HG03460 (cell line): ENCODE data around the gene MROH8.
A peak's percentile ranks its signal among the peaks of the same experiment; 100 is the strongest.

Experiments
- ATAC-seq: cut with Tn5 transposase; IDR thresholded peaks from one replicate; pipeline ENCODE4 v1.9.1; 2021; ENCODE audit not compliant: unreplicated experiment

Gene MROH8

DNA sequence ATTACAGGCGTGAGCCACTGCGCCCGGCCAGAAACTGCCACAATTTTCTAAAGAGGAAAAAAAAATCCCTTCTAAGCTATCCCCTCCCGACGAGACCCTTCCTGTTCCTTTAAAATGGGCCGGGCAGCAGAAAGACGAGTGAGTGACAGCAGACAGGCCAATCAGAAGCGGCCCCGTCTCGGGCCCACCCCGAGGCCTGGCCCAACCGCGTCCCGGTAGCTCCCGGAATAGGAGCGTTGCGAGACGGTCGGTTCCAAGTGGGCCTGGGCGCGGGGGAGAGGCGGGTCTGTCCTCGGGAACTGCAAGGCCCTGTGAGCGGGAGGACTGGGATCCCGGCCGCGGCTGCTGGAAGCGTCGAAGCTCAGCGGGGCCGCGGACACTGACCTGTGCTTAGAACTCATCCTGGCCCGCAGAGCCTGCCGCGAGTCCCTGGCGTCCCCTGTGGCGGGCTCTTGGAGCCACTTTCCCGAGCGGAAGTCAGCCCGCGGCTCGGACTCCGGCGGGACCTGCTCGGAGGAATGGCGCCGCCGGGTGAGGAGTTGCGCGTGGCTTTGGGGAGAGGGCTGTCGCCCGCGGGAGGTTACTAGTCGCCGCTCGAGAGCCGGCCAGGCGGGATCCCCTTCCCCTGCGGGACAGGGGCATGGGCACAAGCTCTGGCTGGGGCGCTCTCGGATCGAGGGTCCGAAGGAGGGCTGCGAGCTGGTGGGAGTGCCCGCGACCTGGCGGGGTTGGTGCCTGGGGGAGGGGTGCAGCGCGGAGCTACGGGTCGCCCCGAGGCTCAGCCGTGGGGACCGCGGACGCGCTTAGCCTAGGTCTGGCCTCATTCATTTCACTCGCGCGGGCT lies at the start of gene MROH8, which contains the start of gene RPN2:
Gene MROH8 (minus strand): TSS at position 710 of the 844 bp plus-strand sequence.
Gene RPN2 (plus strand): TSS at position 492 of the 844 bp plus-strand sequence. CDS start 27 bp downstream, at position 519.
- ATAC-seq, result peak; percentile 92

DNA sequence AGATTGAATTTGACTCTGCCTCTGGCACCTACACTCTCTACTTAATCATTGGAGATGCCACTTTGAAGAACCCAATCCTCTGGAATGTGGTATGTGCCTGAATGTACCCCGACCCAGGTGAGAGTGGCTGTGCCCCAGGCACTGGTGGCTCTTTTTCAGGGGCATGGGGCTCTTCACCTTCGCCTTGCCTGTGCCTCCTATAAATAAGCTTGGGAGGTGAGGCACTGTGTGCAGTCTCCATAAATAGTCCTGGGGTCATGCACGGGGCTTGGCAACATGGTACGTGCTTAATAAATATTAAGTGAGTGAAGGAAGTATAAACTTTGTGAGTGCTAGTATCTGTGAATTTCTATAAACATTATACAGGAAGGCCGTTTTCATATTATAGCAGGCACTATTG lies 49.3 kb upstream of the MROH8 start:
- ATAC-seq, result no peak

DNA sequence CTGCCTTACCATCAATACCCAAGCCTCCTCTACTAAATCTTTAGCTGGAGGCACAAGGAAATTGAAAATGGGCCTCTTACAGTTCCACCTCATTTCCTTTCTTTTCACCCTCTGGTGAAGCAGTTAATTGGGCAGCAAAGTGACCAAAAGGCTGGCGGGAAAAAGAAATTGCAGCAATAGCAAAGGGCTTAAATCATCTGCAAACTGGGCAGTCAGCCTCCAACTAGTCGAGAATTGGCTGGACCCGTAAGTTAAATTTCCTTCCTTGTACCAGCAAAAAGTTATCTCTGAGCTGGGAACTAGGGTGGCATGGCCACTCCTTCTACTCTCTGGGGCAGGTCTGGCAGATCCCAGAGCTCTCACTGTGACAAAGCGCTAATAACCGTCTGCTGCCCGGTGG lies 48.7 kb upstream of the MROH8 start:
- ATAC-seq, result no peak

DNA sequence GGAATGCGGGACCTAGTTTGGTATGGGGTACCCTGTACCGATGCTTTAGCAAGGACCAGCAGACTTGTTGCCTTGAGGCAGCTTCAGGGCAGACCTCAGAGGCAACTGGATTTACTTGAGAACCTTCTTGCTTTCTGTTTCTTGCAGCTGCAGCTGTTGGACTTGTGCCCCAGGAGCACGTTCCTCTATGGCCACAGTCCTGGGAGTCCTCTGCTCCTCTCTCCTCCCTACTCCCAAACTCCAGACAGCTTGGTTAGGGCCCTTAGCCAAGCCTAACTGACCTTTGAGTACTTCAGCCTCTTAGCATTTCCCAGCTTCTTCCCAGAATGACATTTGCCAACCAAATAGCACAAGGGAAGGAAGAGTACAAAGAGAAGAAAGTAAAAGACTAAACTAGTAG lies 47.5 kb upstream of the MROH8 start:
- no peak for ATAC-seq

DNA sequence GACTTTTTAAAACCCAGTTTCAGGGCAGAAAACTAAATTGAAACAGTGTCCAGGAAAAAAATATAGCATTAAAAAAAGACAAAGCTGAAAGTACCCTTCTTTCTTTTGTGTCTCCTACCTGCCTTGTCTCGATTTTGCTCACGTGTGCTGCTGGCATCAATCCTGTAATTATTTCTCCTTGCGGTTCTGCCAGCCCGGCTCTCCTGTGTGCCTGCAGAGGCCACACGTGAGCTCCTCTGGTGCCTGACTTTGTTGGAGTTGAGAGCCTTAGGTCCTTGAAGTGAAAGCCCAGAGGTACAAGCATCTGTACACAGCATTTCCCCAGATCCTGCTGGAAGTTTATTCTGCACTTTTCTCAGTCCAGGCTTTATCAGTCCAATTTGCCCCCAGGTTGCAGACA lies 45.8 kb upstream of the MROH8 start:
- no peak for ATAC-seq

DNA sequence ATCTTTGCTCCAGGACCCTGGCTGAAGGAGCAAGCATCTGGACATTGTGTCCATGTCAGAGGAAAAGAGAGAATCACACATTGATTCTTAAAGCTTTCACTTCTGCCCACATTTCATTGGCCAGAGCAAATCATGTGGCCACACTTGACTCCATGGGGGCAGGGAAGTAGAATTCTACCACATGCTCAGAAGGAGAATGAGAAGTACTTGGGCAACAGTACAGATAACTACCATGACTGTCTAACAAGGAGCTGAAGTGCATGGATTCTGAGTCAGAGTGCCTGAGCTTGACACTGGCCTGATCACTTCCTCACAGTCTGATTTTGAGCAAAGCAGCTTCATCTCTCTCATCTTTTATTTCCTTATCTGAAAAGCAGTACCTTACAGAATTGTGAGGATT lies 43.7 kb upstream of the MROH8 start:
- ATAC-seq, result no peak

DNA sequence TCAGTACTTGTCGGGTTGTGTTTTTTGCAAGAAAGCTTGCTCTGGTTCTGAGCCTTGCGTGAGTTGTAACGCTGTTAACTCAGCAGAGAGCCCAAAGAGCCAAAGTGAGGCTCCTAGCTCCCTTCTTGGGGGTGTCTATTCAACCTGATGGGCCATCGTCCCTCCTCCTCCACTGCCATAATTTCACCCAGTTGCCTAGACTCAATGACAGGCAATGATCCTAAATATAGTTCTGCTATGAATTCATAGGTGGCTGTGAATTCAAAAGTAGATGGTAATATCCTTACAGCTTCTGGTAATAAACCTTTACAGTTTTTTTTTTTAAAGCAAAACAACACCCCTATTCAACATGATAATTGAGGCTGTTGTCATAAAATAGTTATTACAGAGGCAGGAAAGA lies 42.7 kb upstream of the MROH8 start:
- no peak for ATAC-seq

DNA sequence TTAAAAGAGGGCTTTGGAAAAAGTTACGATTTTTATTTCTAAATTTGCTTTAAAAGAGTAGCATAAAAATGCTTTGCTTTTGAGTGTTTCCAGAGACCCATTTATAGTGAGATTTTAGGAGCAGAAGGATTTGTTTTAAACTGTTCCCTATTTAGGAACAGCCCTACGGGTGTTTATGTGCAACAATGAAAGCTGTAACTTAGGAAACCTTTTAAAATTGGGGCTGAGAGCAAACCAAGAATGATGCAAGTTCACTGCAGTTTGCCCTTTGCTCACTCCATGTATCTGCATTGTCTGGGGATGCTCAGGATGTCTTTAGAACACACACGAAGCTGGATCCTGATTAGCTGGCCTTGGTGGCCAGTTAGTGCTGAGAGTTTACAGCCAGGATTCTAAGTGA lies 41.4 kb upstream of the MROH8 start:
- no peak for ATAC-seq

DNA sequence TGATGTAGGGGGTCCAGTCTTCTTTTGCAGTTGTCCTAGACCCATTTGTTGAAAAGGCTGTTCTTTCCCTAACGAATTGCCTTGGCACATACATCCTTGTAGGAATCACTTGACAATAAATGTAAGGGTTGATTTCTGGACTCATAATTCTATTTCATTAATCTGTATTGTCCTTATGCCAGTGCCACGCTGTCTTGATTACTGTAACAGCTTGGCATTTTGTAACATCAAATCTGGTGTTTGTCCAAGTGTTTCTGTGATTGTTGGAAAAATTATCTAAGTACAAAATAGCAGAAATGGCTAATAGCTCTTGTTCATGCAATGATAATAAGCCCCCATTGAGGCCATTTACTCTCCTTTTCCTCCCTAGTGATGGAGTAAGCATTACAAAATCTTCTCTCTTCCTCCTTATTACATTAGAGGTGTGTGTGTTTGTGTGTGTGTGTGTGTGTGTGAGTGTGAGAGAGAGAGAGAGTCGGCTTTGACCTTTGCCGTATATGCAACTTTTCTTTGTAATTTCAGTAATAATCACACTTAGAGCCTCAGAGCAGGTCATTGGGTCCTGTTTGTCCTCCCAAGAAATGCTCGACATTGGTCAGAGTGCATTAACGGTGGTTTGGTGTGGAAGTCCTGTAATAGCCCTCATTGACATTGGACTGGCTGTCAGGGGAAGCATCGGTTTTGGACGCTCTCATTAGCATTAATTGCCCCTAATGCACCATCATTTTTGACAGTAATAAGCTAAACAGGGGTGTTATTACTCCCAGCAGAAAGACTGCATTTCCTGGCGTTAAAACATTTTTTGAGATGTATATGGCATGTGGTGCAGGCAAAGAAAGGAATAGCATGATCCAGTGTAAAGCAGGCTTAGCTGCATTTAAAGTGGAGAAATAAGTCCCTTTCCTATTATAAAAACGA lies 40.7 kb upstream of the MROH8 start:
- ATAC-seq, result no peak

DNA sequence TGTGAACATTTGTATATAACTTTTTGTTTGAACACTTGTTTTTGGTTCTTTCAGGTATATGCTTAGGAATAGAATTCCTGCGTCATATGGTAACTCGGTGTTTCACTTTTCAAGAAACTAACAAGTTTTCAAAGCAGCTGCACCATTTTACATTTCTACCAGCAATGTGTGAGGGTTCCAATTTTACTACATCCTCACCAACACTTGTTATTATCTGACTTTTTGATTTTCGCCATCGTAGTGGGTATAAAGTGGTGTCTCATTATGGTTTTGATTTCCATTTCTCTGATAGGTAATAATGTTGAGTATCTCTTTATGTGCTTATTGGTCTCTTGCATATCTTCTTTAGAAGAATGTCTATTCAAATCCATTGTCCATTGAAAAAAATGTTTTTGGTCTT lies 39.6 kb upstream of the MROH8 start:
- no peak for ATAC-seq

DNA sequence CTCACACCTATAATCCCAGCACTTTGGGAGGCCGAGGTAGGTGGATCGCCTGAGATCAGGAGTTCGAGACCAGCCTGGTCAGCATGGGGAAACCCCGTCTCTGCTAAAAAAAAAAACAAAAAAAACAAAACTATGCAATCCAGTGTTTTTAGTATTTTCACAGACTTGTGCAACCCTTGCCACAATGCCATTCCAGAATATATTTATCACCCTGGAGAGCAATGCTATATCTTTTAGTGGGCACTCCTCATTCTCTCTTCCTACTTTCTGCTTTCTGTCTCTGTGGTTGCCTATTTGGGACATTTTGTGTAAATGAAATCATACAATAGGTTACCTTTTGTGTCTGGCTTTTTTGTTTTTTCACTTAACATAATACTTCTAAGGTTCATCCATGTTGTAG lies 39.1 kb upstream of the MROH8 start:
- no peak for ATAC-seq

DNA sequence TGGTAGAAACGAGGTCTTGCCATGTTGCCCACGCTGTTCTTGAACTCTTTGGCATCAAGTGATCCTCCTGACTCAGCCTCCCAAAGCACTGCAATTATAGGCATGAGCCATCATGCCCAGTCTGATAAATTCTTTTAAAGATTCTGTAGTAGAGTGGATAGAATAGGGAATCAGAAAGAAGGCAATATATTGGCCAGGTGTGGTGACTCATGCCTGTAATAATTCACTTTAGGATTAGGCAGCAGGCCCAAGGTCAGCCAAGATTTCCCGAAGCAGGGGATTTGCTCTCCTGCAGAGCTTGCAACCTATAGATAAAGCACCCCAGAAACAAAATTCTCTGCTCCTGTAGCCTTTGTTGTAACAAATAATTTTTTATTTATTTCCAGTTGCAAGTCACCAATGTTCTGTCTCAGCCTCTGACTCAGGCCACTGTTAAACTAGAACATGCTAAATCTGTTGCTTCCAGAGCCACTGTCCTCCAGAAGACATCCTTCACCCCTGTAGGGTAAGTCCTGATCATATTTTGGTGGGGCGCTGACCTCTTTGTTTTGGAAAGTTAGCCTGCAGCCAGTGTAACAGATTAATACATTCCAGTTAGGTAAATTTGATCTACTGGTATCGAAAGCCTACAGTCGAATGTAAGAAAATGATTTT lies 30.4 kb upstream of the MROH8 start:
- ATAC-seq, result no peak

DNA sequence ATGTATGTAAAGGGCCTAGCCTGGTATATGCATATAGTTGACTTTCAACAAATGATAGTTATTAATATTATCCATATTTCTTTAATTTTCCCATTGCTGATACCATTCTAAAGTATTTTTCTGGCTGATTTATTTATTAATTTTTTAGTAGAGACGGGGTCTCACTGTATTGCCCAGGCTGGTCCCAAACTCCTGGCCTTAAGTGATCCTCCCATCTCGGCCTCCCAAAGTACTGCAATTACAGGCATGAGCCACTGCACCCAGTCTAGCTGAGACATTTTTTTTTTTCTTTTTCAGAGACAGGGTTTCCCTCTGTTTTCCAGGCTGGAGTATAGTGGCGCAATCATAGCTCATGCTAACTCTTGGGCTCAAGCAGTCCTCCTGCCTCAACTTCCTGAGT lies 29.8 kb upstream of the MROH8 start:
- ATAC-seq, result no peak

DNA sequence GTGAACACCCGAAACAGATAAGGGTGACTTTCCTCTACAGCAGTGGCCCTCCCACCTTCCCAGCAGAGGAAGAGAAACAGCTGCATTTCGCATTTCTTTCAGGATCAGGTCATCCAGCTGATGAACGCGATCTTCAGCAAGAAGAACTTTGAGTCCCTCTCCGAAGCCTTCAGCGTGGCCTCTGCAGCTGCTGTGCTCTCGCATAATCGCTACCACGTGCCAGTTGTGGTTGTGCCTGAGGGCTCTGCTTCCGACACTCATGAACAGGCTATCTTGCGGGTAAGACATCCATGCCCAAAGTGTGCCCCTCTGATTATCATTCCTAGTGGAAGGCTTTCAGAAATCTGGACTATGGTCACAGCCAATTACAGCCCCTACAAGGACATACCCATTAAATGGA lies 27.8 kb upstream of the MROH8 start:
- ATAC-seq, result no peak

DNA sequence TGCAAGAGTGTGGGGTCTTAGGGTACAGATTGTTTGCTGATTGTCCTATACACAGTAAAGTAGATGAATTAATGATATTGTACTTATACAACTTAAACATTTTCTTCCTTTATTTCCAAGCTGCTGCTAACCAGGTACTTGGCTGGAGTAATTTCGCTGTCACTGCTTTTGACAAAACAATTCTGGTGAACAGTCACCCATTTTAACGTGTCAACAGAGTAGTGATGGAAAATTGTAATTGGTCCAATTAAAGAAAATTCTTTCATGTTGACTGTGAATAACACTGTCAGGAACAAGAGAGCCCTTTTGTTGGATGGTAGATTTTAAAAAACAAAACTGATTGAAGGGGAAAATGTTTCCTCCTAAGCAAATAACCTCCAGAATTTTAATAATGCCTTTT lies 26.4 kb upstream of the MROH8 start:
- ATAC-seq, result no peak

DNA sequence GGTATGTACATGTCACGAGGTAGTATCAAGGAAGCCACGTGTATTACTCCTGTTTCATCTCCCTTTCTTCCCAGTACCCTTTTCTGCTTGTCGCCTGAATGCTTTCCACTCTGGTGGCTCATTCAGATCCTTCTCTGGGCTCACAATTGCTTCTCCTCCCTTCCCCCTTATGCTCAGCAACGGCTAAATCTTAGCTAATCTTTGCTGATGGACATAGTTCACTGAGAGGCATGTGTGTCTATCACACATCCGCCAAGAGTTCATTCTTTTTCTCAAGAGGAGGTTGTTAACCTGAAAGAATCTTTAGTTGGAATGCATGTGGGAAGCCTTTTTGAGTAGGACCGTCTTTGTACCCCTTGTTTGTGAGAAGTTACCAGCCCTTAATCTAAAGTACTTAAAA lies 25.8 kb upstream of the MROH8 start:
- ATAC-seq, result no peak

DNA sequence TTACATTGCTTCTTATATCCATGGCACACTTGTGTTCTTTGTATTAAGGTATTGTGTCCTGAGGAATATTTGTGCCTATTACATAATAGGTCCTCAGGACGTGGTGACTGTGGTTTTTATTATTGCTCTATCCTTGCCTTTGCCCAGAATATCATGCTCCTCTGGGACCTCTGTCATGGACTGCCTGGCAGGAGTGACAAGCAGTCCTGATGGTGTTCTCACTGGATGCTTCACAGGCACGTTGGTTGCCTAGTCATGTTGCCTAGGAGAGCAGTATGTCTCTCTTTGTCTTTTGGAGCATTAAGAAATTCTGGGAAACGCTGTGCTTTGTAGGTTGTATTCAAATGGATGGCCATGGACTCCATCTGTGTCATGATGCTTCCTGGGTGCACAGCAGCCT lies 24.7 kb upstream of the MROH8 start:
- no peak for ATAC-seq

DNA sequence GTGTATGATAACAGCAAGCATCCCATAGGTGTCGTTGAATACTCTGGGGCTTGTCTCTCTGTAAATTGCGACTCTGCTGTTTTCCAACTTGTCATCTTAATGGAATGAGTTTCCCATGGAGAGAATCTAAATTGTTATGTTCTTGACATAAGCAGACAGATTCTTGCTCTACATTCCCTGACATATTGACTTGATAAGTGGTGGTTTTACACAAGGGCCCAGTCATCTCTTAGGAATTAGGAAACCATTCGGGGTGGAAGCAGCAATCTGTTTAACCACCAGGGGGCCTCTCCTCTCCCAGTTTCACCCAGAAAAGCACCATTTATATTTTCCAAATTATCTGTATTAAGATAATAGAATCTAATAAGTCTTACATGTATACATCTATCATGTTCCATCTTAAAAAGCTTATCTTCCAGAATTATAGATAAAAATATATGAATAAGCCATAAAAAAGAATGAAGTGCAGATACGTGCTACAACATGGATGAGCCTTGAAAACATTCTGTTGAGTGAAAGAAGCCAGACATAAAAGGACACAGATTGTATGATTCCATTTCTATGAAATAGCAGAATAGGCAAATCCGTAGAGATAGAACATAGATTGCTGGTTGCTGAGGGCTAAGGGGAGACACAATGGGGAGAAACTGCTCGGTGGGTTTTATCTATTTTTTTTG lies 23.1 kb upstream of the MROH8 start:
- ATAC-seq, result no peak

DNA sequence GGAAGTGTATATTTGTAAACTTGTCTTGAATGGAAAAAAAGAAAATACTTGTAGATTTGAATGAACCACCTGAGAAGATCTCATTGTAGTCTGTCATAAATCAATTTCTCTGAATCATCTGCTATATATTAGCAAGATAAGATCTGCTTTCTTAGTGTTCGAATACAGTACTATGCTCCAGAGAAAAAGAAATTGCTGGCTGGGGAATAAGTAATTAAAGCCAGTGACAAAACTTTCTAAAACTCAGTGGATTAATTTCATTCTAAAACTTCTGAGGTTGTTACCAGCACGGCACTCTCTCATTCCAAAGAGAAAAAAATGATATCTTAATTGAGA lies 22.4 kb upstream of the MROH8 start:
- no peak for ATAC-seq

DNA sequence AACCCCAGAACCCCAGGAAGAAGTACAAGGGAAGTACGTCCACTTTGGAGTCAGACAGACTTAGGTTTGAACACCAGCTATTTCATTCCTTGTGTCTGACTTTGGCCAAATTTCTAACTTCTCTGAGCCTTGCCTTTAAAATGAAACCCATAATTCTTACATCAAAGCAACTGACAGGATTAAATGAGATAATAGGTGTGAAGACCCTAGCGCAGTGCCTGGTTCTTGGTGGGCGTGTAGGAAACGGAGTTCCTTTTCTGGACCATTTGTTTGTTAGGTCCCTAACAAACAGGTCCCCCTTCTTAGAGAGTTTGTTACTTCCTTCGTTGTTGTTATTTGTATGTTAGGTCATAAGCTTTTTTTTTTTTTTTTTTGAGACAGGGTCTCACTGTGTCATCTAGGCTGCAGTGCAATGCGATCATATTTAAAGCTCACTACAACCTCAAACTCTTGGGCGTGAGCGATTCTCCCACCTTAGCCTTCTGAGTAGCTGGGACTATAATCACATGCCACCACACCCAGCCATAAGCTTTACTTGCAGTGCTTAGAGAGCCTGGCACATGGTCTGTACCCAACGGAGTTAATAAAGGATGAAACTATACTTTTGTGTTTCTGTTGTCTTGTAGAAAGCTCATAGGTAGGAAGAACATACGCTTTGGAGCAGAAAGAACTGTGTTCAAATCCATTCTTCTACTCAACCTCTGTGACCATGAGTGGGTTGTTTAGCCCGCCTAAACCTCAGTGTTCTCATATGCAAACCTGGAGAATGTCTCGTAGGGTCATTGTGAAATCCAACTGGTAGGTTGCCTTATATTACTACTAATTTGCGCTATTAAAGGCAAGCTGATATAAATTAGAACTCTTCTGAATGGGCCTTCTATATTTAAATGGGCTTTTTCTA lies 21.8 kb upstream of the MROH8 start:
- ATAC-seq, result no peak
